Activated B cell treated with CpG ODN at 0.5 μM for 24 hours (primary cell): ENCODE data around the gene LLGL2. TPM values are rescaled to one million over a fixed set of nuclear protein-coding genes. Genes with fewer than 3 reads are reported as not detected.

Source experiments
- ATAC-seq: fragments of 200-7000 bp; cut with Tn5 transposase; one replicate; pipeline ENCODE4 v1.10.0; 2021; ENCODE audit warnings: low read depth, mild to moderate bottlenecking, moderate library complexity
- CTCF ChIA-PET: fragments of 350-600 bp; sonication (Branson Sonifier 250); formaldehyde crosslinking; loops from one replicate; lab custom pipeline; 2021; ENCODE audit warnings: antibody characterized with exemption; lab: Charles Lee
- POLR2A ChIA-PET: fragments of 350-600 bp; sonication (Branson Sonifier 250); formaldehyde crosslinking; loops from one replicate; lab custom pipeline; 2021; ENCODE audit warnings: antibody characterized with exemption; lab: Charles Lee
- DNase-seq: peaks from one replicate; pipeline ENCODE4 v3.0.0; 2022
- H3K27ac Mint-ChIP-seq: one replicate; pipeline ENCODE4 v1.8.0; 2020; ENCODE audit warnings: mixed read lengths
- H3K27me3 Mint-ChIP-seq: one replicate; pipeline ENCODE4 v1.8.0; 2021; ENCODE audit warnings: mixed read lengths
- H3K36me3 Mint-ChIP-seq: one replicate; pipeline ENCODE4 v1.8.0; 2021; ENCODE audit warnings: low read depth, mixed read lengths
- H3K4me1 Mint-ChIP-seq: one replicate; pipeline ENCODE4 v1.8.0; 2021; ENCODE audit warnings: mixed read lengths
- H3K4me3 Mint-ChIP-seq: one replicate; pipeline ENCODE4 v1.8.0; 2020; ENCODE audit warnings: mild to moderate bottlenecking, mixed read lengths
- H3K9me3 Mint-ChIP-seq: one replicate; pipeline ENCODE4 v1.8.0; 2020; ENCODE audit warnings: mixed read lengths
- intact Hi-C: fragments of 100-400 bp; cut with micrococcal nuclease; formaldehyde crosslinking; loops from one replicate; pipeline ENCODE4 v1.15.1; 2024
- total RNA-seq: library from RNA; stranded (reverse); gene quantifications from 2 replicates; pipeline ENCODE4 v1.2.3, GENCODE V29; 2022
- TF ChIP-seq, protein P1 (sequence below): fragments of 200-600 bp; IDR thresholded peaks from one replicate; pipeline ENCODE4 v1.8.0; 2022; ENCODE audit warnings: antibody characterized with exemption, mild to moderate bottlenecking

The LLGL2 gene
- total RNA-seq, 1 donor from 2014 or later: 29.9 TPM

- CTCF ChIA-PET: interaction anchor here (1.3 to 2.5 kb wide), 4 partner anchors 15 to 131 kb away, joined by 5 to 9 read pairs (median 6); no protein-coding TSS in a partner anchor
- Mint-ChIP-seq H3K27ac (no peak overlapping the region), H3K4me1 (no peaks in the 10 kb centered on the region), H3K4me3 (no peak overlapping the region), H3K27me3 (no peaks in the 10 kb centered on the region), H3K9me3 (no peaks in the 10 kb centered on the region), H3K36me3 (peaks cover 28% of the 10 kb centered on the region)
- no peak for DNase-seq
- TF ChIP-seq, protein P1, sequence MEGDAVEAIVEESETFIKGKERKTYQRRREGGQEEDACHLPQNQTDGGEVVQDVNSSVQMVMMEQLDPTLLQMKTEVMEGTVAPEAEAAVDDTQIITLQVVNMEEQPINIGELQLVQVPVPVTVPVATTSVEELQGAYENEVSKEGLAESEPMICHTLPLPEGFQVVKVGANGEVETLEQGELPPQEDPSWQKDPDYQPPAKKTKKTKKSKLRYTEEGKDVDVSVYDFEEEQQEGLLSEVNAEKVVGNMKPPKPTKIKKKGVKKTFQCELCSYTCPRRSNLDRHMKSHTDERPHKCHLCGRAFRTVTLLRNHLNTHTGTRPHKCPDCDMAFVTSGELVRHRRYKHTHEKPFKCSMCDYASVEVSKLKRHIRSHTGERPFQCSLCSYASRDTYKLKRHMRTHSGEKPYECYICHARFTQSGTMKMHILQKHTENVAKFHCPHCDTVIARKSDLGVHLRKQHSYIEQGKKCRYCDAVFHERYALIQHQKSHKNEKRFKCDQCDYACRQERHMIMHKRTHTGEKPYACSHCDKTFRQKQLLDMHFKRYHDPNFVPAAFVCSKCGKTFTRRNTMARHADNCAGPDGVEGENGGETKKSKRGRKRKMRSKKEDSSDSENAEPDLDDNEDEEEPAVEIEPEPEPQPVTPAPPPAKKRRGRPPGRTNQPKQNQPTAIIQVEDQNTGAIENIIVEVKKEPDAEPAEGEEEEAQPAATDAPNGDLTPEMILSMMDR: no peak
- intact Hi-C loops: no loop called here
- no peak for ATAC-seq
- POLR2A ChIA-PET: interaction anchor here (1.0 kb wide), 1 partner anchor 23 kb away, joined by 4 read pairs; no protein-coding TSS in a partner anchor
These were observed 91.7 kb downstream of the LLGL2 start for GRCh38 chr17:75617218-75617617.

- no peak overlapping the region for H3K4me3 Mint-ChIP-seq
- no peaks in the 10 kb centered on the region for H3K4me1 Mint-ChIP-seq
- no peaks in the 10 kb centered on the region for H3K9me3 Mint-ChIP-seq
- POLR2A ChIA-PET: no interaction called here
- TF ChIP-seq, protein P1: no peak
- ATAC-seq: no peak
- intact Hi-C loops: no loop called here
- CTCF ChIA-PET: interaction anchor here (1.7 to 2.5 kb wide), 3 partner anchors 15 to 17 kb away, joined by 6 to 9 read pairs (median 7); no protein-coding TSS in a partner anchor
- no peak overlapping the region for H3K27ac Mint-ChIP-seq
- no peaks in the 10 kb centered on the region for H3K27me3 Mint-ChIP-seq
- DNase-seq: no peak
- H3K36me3 Mint-ChIP-seq: peaks cover 33% of the 10 kb centered on the region
These were observed 92.2 kb downstream of the LLGL2 start for GRCh38 chr17:75617675-75618074.

DNA sequence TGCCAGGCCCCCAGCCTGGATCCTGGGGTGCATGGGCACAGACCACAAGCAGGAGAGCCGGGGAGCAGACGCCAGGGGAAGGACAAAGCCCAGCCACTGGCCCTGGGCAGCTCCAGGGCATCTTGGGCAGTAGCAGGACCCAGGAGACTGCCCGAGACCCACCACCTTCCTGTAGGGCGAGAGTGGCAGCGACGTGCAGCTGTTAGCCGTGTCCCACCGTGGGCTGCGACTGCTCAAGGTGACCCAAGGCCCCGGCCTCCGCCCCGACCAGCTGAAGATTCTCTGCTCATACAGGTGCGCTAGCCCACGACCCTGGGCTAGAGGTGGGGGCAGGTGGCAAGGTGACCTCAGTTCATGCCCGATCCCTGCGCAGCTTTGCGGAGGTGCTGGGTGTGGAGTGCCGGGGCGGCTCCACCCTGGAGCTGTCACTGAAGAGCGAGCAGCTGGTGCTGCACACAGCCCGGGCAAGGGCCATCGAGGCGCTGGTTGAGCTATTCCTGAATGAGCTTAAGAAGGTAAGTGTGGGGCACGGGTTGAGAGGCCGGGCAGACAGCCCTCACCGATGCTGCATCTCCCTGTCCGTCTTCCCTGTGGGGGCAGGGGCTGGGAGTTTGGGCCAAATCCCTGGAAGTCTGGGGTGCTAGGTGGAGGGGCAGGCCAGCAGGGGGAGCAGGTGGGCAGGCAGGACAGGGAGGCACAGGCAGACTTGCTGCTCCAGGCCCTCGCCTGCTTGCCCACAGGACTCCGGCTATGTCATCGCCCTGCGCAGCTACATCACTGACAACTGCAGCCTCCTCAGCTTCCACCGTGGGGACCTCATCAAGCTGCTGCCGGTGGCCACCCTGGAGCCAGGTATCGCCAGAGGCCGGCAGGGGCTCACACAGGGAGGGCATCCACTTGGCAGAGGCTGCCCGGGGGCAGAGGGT lies 94.3 kb downstream of the LLGL2 start:
- no peaks in the 10 kb centered on the region for H3K9me3 Mint-ChIP-seq
- H3K36me3 Mint-ChIP-seq: peaks cover 43% of the 10 kb centered on the region
- no peak for DNase-seq
- H3K27ac Mint-ChIP-seq: no peak overlapping the region
- CTCF ChIA-PET: interaction anchor here (0.7 to 1.8 kb wide), 7 partner anchors 13 to 134 kb away, joined by 3 to 15 read pairs (median 4); partner anchors contain the start of gene SMIM5
- POLR2A ChIA-PET: interaction anchor here (0.9 kb wide), 2 partner anchors 22 to 130 kb away, joined by 4 read pairs; no protein-coding TSS in a partner anchor
- H3K4me1 Mint-ChIP-seq: no peaks in the 10 kb centered on the region
- ATAC-seq: no peak
- intact Hi-C loops: no loop called here
- H3K27me3 Mint-ChIP-seq: no peaks in the 10 kb centered on the region
- TF ChIP-seq, protein P1: no peak
- H3K4me3 Mint-ChIP-seq: no peak overlapping the region

DNA sequence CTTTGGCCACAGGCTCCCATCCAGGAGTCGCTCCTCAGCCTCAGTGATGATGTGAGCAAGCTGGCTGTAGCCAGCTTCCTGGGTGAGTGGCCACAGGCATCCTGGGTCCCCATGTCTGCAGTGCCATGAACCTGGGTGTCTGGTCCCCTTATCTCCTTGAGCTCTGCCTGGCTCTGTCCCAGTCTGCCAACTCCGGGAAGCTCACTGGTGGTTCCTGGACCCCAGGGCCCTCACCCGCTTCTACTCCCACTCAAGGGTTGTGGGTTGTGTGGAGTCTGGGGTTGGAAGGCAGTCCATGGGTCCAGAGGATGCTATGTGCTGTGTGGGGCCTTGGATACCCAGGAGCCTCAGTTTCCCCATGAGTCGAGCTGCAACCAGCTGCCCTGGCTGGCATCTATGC lies 96.0 kb downstream of the LLGL2 start:
- CTCF ChIA-PET: interaction anchor here (1.8 kb wide), 1 partner anchor 12 kb away, joined by 6 read pairs; the partner anchor contains the start of gene SMIM5
- H3K27me3 Mint-ChIP-seq: no peaks in the 10 kb centered on the region
- H3K27ac Mint-ChIP-seq: no peak overlapping the region
- H3K36me3 Mint-ChIP-seq: peaks cover 51% of the 10 kb centered on the region
- H3K4me1 Mint-ChIP-seq: no peaks in the 10 kb centered on the region
- DNase-seq: no peak
- H3K4me3 Mint-ChIP-seq: no peak overlapping the region
- H3K9me3 Mint-ChIP-seq: no peaks in the 10 kb centered on the region
- ATAC-seq: no peak
- TF ChIP-seq, protein P1: no peak
- POLR2A ChIA-PET: no interaction called here
- intact Hi-C loops: no loop called here

GRCh38 chr17:75622076-75622475 lies 96.6 kb downstream of the LLGL2 start:
- H3K27ac Mint-ChIP-seq: no peak overlapping the region
- TF ChIP-seq, protein P1: no peak
- H3K36me3 Mint-ChIP-seq: peaks cover 54% of the 10 kb centered on the region
- POLR2A ChIA-PET: no interaction called here
- DNase-seq: no peak
- CTCF ChIA-PET: interaction anchor here (1.8 kb wide), 1 partner anchor 11 kb away, joined by 6 read pairs; the partner anchor contains the start of gene SMIM5
- no peak overlapping the region for H3K4me3 Mint-ChIP-seq
- H3K27me3 Mint-ChIP-seq: no peaks in the 10 kb centered on the region
- no peaks in the 10 kb centered on the region for H3K4me1 Mint-ChIP-seq
- intact Hi-C loops: no loop called here
- H3K9me3 Mint-ChIP-seq: no peaks in the 10 kb centered on the region
- no peak for ATAC-seq
